HEK293 (cell line): Measurements from ENCODE around the gene RAD51.

Experiments
- GLI4 ChIP-seq: fragments of 450-650 bp; formaldehyde crosslinking; IDR thresholded peaks from 2 replicates; pipeline ENCODE4 v1.5.1; 2016; ENCODE audit warnings: missing biosample characterization, missing genetic modification characterization
- KLF16 ChIP-seq: fragments of 450-650 bp; formaldehyde crosslinking; IDR thresholded peaks from 2 replicates; pipeline ENCODE4 v1.5.1; 2017; ENCODE audit warnings: missing biosample characterization, missing genetic modification characterization
- KLF7 ChIP-seq: fragments of 450-650 bp; formaldehyde crosslinking; IDR thresholded peaks from 2 replicates; pipeline ENCODE4 v1.5.1; 2016; ENCODE audit warnings: missing biosample characterization, missing genetic modification characterization, borderline replicate concordance
- SP3 ChIP-seq: fragments of 450-650 bp; formaldehyde crosslinking; IDR thresholded peaks from 2 replicates; pipeline ENCODE4 v1.5.1; 2016; ENCODE audit warnings: missing biosample characterization, missing genetic modification characterization
- SP7 ChIP-seq: fragments of 450-650 bp; formaldehyde crosslinking; IDR thresholded peaks from 2 replicates; pipeline ENCODE4 v1.5.1; 2016; ENCODE audit warnings: missing biosample characterization, missing genetic modification characterization
- WT1 ChIP-seq: fragments of 450-650 bp; formaldehyde crosslinking; IDR thresholded peaks from 2 replicates; pipeline ENCODE4 v1.5.1; 2016; ENCODE audit warnings: missing biosample characterization, missing genetic modification characterization
- ZBTB20 ChIP-seq: fragments of 450-650 bp; formaldehyde crosslinking; IDR thresholded peaks from 2 replicates; pipeline ENCODE4 v1.5.1; 2016; ENCODE audit warnings: missing biosample characterization, missing genetic modification characterization
- ZEB2 ChIP-seq: fragments of 450-650 bp; formaldehyde crosslinking; IDR thresholded peaks from 2 replicates; pipeline ENCODE4 v1.5.1; 2016; ENCODE audit warnings: missing biosample characterization, missing genetic modification characterization
- ZFP41 ChIP-seq: fragments of 450-650 bp; formaldehyde crosslinking; IDR thresholded peaks from 2 replicates; pipeline ENCODE4 v1.5.1; 2016; ENCODE audit warnings: missing biosample characterization, missing genetic modification characterization, borderline replicate concordance
- ZFP69B ChIP-seq: fragments of 450-650 bp; formaldehyde crosslinking; IDR thresholded peaks from 2 replicates; pipeline ENCODE4 v1.5.1; 2016; ENCODE audit warnings: missing biosample characterization, missing genetic modification characterization
- ZNF140 ChIP-seq: fragments of 450-650 bp; formaldehyde crosslinking; IDR thresholded peaks from 2 replicates; pipeline ENCODE4 v1.5.1; 2016; ENCODE audit warnings: missing biosample characterization, missing genetic modification characterization
- ZNF146 ChIP-seq: fragments of 450-650 bp; formaldehyde crosslinking; IDR thresholded peaks from 2 replicates; pipeline ENCODE4 v1.5.1; 2016; ENCODE audit warnings: missing biosample characterization, missing genetic modification characterization
- ZNF211 ChIP-seq: fragments of 450-650 bp; formaldehyde crosslinking; IDR thresholded peaks from 2 replicates; pipeline ENCODE4 v1.5.1; 2016; ENCODE audit warnings: low read depth, missing biosample characterization, missing genetic modification characterization
- ZNF391 ChIP-seq: fragments of 450-650 bp; formaldehyde crosslinking; IDR thresholded peaks from 2 replicates; pipeline ENCODE4 v1.5.1; 2016; ENCODE audit warnings: low read depth, missing biosample characterization, missing genetic modification characterization, borderline replicate concordance
- ZNF433 ChIP-seq: fragments of 450-650 bp; formaldehyde crosslinking; IDR thresholded peaks from 2 replicates; pipeline ENCODE4 v1.5.1; 2016; ENCODE audit warnings: missing biosample characterization, missing genetic modification characterization, low read depth
- ZNF48 ChIP-seq: fragments of 450-650 bp; formaldehyde crosslinking; IDR thresholded peaks from 2 replicates; pipeline ENCODE4 v1.5.1; 2016; ENCODE audit warnings: missing biosample characterization, missing genetic modification characterization
- ZNF501 ChIP-seq: fragments of 450-650 bp; formaldehyde crosslinking; IDR thresholded peaks from 2 replicates; pipeline ENCODE4 v1.5.1; 2016; ENCODE audit warnings: missing biosample characterization, missing genetic modification characterization
- ZNF544 ChIP-seq: fragments of 450-650 bp; formaldehyde crosslinking; IDR thresholded peaks from 2 replicates; pipeline ENCODE4 v1.5.0; 2017; ENCODE audit warnings: missing biosample characterization, missing genetic modification characterization
- ZNF600 ChIP-seq: fragments of 450-650 bp; formaldehyde crosslinking; IDR thresholded peaks from 2 replicates; pipeline ENCODE4 v1.5.1; 2016; ENCODE audit warnings: missing biosample characterization, missing genetic modification characterization
- ZNF629 ChIP-seq: fragments of 450-650 bp; formaldehyde crosslinking; IDR thresholded peaks from 2 replicates; pipeline ENCODE4 v1.5.1; 2017; ENCODE audit warnings: missing biosample characterization, missing genetic modification characterization
- TF ChIP-seq, protein P1 (sequence below): fragments of 450-650 bp; formaldehyde crosslinking; IDR thresholded peaks from 2 replicates; pipeline ENCODE4 v1.5.1; 2016; ENCODE audit warnings: missing biosample characterization, missing genetic modification characterization
- TF ChIP-seq, protein P2 (sequence below): fragments of 450-650 bp; formaldehyde crosslinking; IDR thresholded peaks from 2 replicates; pipeline ENCODE4 v1.5.1; 2016; ENCODE audit warnings: missing biosample characterization, missing genetic modification characterization
- TF ChIP-seq, protein P3 (sequence below): fragments of 450-650 bp; formaldehyde crosslinking; IDR thresholded peaks from 2 replicates; pipeline ENCODE4 v1.5.1; 2016; ENCODE audit warnings: missing biosample characterization, missing genetic modification characterization
- TF ChIP-seq, protein P4 (sequence below): fragments of 450-650 bp; formaldehyde crosslinking; IDR thresholded peaks from 2 replicates; pipeline ENCODE4 v1.5.1; 2016; ENCODE audit warnings: missing biosample characterization, missing genetic modification characterization
- TF ChIP-seq, protein P5 (sequence below): fragments of 450-650 bp; formaldehyde crosslinking; conservative IDR thresholded peaks from 2 replicates; pipeline ENCODE4 v1.5.1; 2016; ENCODE audit warnings: low read depth, missing biosample characterization, missing genetic modification characterization
- TF ChIP-seq, protein P6 (sequence below): fragments of 450-650 bp; formaldehyde crosslinking; IDR thresholded peaks from 2 replicates; pipeline ENCODE4 v1.5.1; 2016; ENCODE audit warnings: missing biosample characterization, missing genetic modification characterization

Gene RAD51

DNA sequence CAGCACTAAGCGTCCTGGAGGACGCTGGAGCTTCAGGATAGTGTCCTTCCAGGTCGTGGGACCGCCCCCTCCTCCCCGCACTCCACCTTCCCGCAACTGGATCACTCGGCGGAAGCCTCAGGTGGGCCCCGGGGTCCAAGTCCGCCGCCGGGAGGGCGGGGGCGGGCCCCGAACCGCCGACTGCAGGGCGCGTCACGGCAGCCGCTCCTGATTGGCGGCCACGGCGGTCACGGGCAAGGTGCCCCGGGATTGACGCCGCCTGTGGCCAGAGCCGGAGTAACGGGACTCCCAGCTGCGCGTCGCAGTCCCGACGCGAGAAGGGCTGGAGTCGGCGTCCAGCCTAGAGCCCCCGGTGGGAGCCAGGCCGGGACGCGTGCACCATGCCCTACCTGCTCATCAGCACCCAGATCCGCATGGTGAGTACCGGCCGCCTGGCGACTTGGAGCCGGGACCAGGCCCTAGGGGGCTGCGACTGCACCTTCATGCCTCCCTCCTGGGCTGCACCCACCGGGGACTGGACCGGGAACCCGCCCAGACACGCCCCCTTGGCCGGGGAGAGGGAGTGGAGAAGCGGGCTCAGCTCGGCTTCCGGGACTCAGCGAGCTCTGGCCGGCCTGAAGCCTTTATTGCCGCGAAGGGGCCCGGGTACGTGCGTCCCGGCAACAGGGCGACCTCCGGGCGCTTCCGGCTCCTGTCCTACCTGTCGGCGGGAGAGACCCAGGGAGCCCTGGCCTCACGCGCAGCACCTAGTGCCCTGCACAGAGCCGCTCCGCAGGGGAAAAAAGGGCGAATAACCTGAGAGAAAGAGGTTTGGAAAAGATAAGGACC is 69.0 kb downstream of the RAD51 start, which contains the start of gene GCHFR (continued):
- TF ChIP-seq, protein P1, sequence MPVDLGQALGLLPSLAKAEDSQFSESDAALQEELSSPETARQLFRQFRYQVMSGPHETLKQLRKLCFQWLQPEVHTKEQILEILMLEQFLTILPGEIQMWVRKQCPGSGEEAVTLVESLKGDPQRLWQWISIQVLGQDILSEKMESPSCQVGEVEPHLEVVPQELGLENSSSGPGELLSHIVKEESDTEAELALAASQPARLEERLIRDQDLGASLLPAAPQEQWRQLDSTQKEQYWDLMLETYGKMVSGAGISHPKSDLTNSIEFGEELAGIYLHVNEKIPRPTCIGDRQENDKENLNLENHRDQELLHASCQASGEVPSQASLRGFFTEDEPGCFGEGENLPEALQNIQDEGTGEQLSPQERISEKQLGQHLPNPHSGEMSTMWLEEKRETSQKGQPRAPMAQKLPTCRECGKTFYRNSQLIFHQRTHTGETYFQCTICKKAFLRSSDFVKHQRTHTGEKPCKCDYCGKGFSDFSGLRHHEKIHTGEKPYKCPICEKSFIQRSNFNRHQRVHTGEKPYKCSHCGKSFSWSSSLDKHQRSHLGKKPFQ (tag by site-specific recombination), result no peak
- TF ChIP-seq ZNF140 (tag by site-specific recombination) (no peak), ZFP41 (tag by site-specific recombination) (no peak), ZNF433 (tag by site-specific recombination) (no peak), ZNF391 (tag by site-specific recombination) (peak; percentile 25; the same call in 1 of the 2 replicates), ZNF48 (no peak), ZNF600 (tag by site-specific recombination) (peak; percentile 89), ZNF146 (tag by site-specific recombination) (0 out of 2 replicates have a peak, but pooled peaks have one; percentile 6), SP7 (tag by site-specific recombination) (peak; percentile 34), KLF7 (tag by site-specific recombination) (no peak), KLF16 (tag by site-specific recombination) (peak; percentile 60; the same call in 1 of the 2 replicates), ZEB2 (tag by site-specific recombination) (peak; percentile 80; the same call in 1 of the 2 replicates), WT1 (peak; percentile 36; the same call in 1 of the 2 replicates), ZFP69B (tag by site-specific recombination) (peak; percentile 97), ZNF501 (tag by site-specific recombination) (peak; percentile 53; the same call in 1 of the 2 replicates), ZNF544 (tag by site-specific recombination) (no peak), GLI4 (tag by site-specific recombination) (no peak), SP3 (peak; percentile 80), ZNF211 (tag by site-specific recombination) (no peak), ZNF629 (tag by site-specific recombination) (peak; percentile 44; the same call in 1 of the 2 replicates), ZBTB20 (tag by site-specific recombination) (peak; percentile 96)
- TF ChIP-seq, protein P2, sequence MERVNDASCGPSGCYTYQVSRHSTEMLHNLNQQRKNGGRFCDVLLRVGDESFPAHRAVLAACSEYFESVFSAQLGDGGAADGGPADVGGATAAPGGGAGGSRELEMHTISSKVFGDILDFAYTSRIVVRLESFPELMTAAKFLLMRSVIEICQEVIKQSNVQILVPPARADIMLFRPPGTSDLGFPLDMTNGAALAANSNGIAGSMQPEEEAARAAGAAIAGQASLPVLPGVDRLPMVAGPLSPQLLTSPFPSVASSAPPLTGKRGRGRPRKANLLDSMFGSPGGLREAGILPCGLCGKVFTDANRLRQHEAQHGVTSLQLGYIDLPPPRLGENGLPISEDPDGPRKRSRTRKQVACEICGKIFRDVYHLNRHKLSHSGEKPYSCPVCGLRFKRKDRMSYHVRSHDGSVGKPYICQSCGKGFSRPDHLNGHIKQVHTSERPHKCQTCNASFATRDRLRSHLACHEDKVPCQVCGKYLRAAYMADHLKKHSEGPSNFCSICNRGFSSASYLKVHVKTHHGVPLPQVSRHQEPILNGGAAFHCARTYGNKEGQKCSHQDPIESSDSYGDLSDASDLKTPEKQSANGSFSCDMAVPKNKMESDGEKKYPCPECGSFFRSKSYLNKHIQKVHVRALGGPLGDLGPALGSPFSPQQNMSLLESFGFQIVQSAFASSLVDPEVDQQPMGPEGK (tag by site-specific recombination), result peak; percentile 91
- TF ChIP-seq, protein P3, sequence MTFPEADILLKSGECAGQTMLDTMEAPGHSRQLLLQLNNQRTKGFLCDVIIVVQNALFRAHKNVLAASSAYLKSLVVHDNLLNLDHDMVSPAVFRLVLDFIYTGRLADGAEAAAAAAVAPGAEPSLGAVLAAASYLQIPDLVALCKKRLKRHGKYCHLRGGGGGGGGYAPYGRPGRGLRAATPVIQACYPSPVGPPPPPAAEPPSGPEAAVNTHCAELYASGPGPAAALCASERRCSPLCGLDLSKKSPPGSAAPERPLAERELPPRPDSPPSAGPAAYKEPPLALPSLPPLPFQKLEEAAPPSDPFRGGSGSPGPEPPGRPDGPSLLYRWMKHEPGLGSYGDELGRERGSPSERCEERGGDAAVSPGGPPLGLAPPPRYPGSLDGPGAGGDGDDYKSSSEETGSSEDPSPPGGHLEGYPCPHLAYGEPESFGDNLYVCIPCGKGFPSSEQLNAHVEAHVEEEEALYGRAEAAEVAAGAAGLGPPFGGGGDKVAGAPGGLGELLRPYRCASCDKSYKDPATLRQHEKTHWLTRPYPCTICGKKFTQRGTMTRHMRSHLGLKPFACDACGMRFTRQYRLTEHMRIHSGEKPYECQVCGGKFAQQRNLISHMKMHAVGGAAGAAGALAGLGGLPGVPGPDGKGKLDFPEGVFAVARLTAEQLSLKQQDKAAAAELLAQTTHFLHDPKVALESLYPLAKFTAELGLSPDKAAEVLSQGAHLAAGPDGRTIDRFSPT, result peak; percentile 81
- TF ChIP-seq, protein P4, sequence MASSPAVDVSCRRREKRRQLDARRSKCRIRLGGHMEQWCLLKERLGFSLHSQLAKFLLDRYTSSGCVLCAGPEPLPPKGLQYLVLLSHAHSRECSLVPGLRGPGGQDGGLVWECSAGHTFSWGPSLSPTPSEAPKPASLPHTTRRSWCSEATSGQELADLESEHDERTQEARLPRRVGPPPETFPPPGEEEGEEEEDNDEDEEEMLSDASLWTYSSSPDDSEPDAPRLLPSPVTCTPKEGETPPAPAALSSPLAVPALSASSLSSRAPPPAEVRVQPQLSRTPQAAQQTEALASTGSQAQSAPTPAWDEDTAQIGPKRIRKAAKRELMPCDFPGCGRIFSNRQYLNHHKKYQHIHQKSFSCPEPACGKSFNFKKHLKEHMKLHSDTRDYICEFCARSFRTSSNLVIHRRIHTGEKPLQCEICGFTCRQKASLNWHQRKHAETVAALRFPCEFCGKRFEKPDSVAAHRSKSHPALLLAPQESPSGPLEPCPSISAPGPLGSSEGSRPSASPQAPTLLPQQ (tag by site-specific recombination), result peak; percentile 98
- TF ChIP-seq, protein P5, sequence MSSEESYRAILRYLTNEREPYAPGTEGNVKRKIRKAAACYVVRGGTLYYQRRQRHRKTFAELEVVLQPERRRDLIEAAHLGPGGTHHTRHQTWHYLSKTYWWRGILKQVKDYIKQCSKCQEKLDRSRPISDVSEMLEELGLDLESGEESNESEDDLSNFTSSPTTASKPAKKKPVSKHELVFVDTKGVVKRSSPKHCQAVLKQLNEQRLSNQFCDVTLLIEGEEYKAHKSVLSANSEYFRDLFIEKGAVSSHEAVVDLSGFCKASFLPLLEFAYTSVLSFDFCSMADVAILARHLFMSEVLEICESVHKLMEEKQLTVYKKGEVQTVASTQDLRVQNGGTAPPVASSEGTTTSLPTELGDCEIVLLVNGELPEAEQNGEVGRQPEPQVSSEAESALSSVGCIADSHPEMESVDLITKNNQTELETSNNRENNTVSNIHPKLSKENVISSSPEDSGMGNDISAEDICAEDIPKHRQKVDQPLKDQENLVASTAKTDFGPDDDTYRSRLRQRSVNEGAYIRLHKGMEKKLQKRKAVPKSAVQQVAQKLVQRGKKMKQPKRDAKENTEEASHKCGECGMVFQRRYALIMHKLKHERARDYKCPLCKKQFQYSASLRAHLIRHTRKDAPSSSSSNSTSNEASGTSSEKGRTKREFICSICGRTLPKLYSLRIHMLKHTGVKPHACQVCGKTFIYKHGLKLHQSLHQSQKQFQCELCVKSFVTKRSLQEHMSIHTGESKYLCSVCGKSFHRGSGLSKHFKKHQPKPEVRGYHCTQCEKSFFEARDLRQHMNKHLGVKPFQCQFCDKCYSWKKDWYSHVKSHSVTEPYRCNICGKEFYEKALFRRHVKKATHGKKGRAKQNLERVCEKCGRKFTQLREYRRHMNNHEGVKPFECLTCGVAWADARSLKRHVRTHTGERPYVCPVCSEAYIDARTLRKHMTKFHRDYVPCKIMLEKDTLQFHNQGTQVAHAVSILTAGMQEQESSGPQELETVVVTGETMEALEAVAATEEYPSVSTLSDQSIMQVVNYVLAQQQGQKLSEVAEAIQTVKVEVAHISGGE, result peak; percentile 68
- TF ChIP-seq, protein P6, sequence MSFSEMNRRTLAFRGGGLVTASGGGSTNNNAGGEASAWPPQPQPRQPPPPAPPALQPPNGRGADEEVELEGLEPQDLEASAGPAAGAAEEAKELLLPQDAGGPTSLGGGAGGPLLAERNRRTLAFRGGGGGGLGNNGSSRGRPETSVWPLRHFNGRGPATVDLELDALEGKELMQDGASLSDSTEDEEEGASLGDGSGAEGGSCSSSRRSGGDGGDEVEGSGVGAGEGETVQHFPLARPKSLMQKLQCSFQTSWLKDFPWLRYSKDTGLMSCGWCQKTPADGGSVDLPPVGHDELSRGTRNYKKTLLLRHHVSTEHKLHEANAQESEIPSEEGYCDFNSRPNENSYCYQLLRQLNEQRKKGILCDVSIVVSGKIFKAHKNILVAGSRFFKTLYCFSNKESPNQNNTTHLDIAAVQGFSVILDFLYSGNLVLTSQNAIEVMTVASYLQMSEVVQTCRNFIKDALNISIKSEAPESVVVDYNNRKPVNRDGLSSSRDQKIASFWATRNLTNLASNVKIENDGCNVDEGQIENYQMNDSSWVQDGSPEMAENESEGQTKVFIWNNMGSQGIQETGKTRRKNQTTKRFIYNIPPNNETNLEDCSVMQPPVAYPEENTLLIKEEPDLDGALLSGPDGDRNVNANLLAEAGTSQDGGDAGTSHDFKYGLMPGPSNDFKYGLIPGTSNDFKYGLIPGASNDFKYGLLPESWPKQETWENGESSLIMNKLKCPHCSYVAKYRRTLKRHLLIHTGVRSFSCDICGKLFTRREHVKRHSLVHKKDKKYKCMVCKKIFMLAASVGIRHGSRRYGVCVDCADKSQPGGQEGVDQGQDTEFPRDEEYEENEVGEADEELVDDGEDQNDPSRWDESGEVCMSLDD (tag by site-specific recombination), result 0 out of 2 replicates have a peak, but pooled peaks have one; percentile 18
